ENCODE data around the gene HCAR2. TPM values are rescaled to one million over a fixed set of nuclear protein-coding genes. Genes with fewer than 3 reads are reported as not detected.
"Not testable (repeated sequence)": the region's sequence is repeated elsewhere in the genome, so short reads cannot be mapped to it uniquely, and the experiment has no call there.

HCAR2 gene
- total RNA-seq = under 1 TPM in 1 of 2 donors, not detected in 1; 0.24 TPM
- long read RNA-seq, donor 1 = 0 reads
- long read RNA-seq, donor 2 = 0 reads

- DNase-seq (ENCODE audit: low spot score); intact Hi-C loops (cut with DNase I): not testable (repeated sequence)
Observed at GRCh38 chr12:122702890-122703611, at the start of gene HCAR2. Gene HCAR2, minus strand, starts transcription at chr12:122703357. Its CDS starts 74 bp downstream, at chr12:122703283.

GRCh38 chr12:122752464-122753318, 49.5 kb upstream of the HCAR2 start, which contains the start of gene DENR:
Gene DENR, plus strand, starts transcription at chr12:122752824. Its CDS starts 878 bp downstream, at chr12:122753702.
- DNase-seq (ENCODE audit: low spot score) = peak; percentile 100
- intact Hi-C loops (cut with DNase I) = loop anchor here in 1 of 2 donors (5.0 kb wide), 1 partner anchor 115 kb away; no protein-coding TSS in a partner anchor

- intact Hi-C loops (cut with DNase I) = loop anchor here in 1 of 2 donors (5.0 kb wide), 1 partner anchor 114 kb away; no protein-coding TSS in a partner anchor
- peak; percentile 53 for DNase-seq (ENCODE audit: low spot score)
Observed at GRCh38 chr12:122750781-122751515, 47.8 kb upstream of the HCAR2 start.

GRCh38 chr12:122749569-122750332, 46.6 kb upstream of the HCAR2 start:
- DNase-seq (ENCODE audit: low spot score) = peak; percentile 7
- intact Hi-C loops (cut with DNase I) = loop anchor here (1.0 to 5.0 kb wide), 2 partner anchors 105 to 112 kb away; no protein-coding TSS in a partner anchor

GRCh38 chr12:122747224-122748135, 44.3 kb upstream of the HCAR2 start:
- intact Hi-C loops (cut with DNase I) = no loop called here
- peak; percentile 18 for DNase-seq (ENCODE audit: low spot score)

GRCh38 chr12:122743895-122744525, 40.9 kb upstream of the HCAR2 start:
- peak; percentile 80 for DNase-seq (ENCODE audit: low spot score)
- intact Hi-C loops (cut with DNase I) = no loop called here

- intact Hi-C loops (cut with DNase I) = no loop called here
- DNase-seq (ENCODE audit: low spot score) = no peak
Observed at GRCh38 chr12:122740351-122740750, 37.2 kb upstream of the HCAR2 start.

GRCh38 chr12:122738571-122738970, 35.4 kb upstream of the HCAR2 start:
- intact Hi-C loops (cut with DNase I) = loop anchor here in 1 of 2 donors (5.0 kb wide), 1 partner anchor 86 kb away; no protein-coding TSS in a partner anchor
- DNase-seq (ENCODE audit: low spot score) = peak; percentile 51

GRCh38 chr12:122732611-122733010, 29.5 kb upstream of the HCAR2 start:
- peak; percentile 0 for DNase-seq (ENCODE audit: low spot score)
- intact Hi-C loops (cut with DNase I) = no loop called here

- peak; percentile 7 for DNase-seq (ENCODE audit: low spot score)
- intact Hi-C loops (cut with DNase I) = no loop called here
Observed at GRCh38 chr12:122732170-122732569, 29.0 kb upstream of the HCAR2 start.

- peak; percentile 76 for DNase-seq (ENCODE audit: low spot score)
- intact Hi-C loops (cut with DNase I) = no loop called here
Observed at GRCh38 chr12:122730215-122731014, 27.3 kb upstream of the HCAR2 start, which contains the start of gene HCAR1. Gene HCAR1, minus strand, starts transcription at chr12:122730844. Its CDS starts 505 bp downstream, at chr12:122730339.

GRCh38 chr12:122729583-122730214, 26.5 kb upstream of the HCAR2 start:
- DNase-seq (ENCODE audit: low spot score) = peak; percentile 61
- intact Hi-C loops (cut with DNase I) = no loop called here

GRCh38 chr12:122726080-122726558, 23.0 kb upstream of the HCAR2 start:
- peak; percentile 1 for DNase-seq (ENCODE audit: low spot score)
- intact Hi-C loops (cut with DNase I) = no loop called here

GRCh38 chr12:122725452-122726079, 22.4 kb upstream of the HCAR2 start:
- peak; percentile 6 for DNase-seq (ENCODE audit: low spot score)
- intact Hi-C loops (cut with DNase I) = no loop called here

GRCh38 chr12:122724641-122725243, 21.6 kb upstream of the HCAR2 start:
- peak; percentile 24 for DNase-seq (ENCODE audit: low spot score)
- intact Hi-C loops (cut with DNase I) = no loop called here

Data from posterior vena cava (tissue), 2 donors.